Osteoblast (primary cell): ENCODE measurements around the gene YTHDF1. TPM values are rescaled to one million over a fixed set of nuclear protein-coding genes. Genes with fewer than 3 reads are reported as not detected.

Experiments
- DNase-seq: peaks from one replicate; pipeline ENCODE4 v3.0.0; 2011; ENCODE audit warnings: low spot score, mixed read lengths; ENCODE audit not compliant: insufficient read length; ENCODE audit errors: missing footprints
- H2AFZ ChIP-seq: 2 replicates; pipeline ENCODE4 v1.6.0; 2011; ENCODE audit warnings: mild to moderate bottlenecking, low read length
- H3K27ac ChIP-seq: 2 replicates; pipeline ENCODE4 v1.5.1; 2011; ENCODE audit warnings: mild to moderate bottlenecking, low read depth, low read length, moderate library complexity
- H3K27me3 ChIP-seq: 2 replicates; pipeline ENCODE4 v1.6.0; 2012; ENCODE audit warnings: mild to moderate bottlenecking, control low read depth, inconsistent platforms, low read length, moderate library complexity; ENCODE audit not compliant: insufficient read depth
- H3K36me3 ChIP-seq: 2 replicates; pipeline ENCODE4 v1.5.1; 2011; ENCODE audit warnings: mild to moderate bottlenecking, low read length, control low read depth, moderate library complexity; ENCODE audit not compliant: insufficient read depth
- H3K4me1 ChIP-seq: 2 replicates; pipeline ENCODE4 v1.5.1; 2011; ENCODE audit warnings: mild to moderate bottlenecking, low read length, control low read depth, moderate library complexity; ENCODE audit not compliant: insufficient read depth
- H3K4me2 ChIP-seq: 2 replicates; pipeline ENCODE4 v1.6.0; 2011; ENCODE audit warnings: mild to moderate bottlenecking, low read length; ENCODE audit not compliant: insufficient read depth
- H3K4me3 ChIP-seq: fragments of 200-600 bp; sonication (generic); 3 replicates; pipeline ENCODE4 v1.5.1; 2012; ENCODE audit warnings: mild to moderate bottlenecking, low read length, inconsistent platforms; ENCODE audit not compliant: insufficient read depth
- H3K79me2 ChIP-seq: 2 replicates; pipeline ENCODE4 v1.6.0; 2012; ENCODE audit warnings: mild to moderate bottlenecking, low read length, control low read depth, inconsistent platforms; ENCODE audit not compliant: insufficient read depth
- H3K9me3 ChIP-seq: 2 replicates; pipeline ENCODE4 v1.5.1; 2011; ENCODE audit warnings: low read depth, low read length, control low read depth
- H4K20me1 ChIP-seq: 2 replicates; pipeline ENCODE4 v1.6.0; 2012; ENCODE audit warnings: mild to moderate bottlenecking, low read length, control low read depth; ENCODE audit not compliant: insufficient read depth
- total RNA-seq: library from RNA; depleted of rRNA; stranded (reverse); fragments of >200 nt; gene quantifications from 2 replicates; pipeline ENCODE4 v1.2.3, GENCODE V29; 2012
- TF ChIP-seq, protein P1 (sequence below): IDR thresholded peaks from 2 replicates; pipeline ENCODE4 v1.5.1; 2011; ENCODE audit warnings: mild to moderate bottlenecking, low read depth, low read length, moderate library complexity; ENCODE audit errors: extremely low read depth

Gene YTHDF1
- total RNA-seq, 1 donor: 23.9 TPM

DNA sequence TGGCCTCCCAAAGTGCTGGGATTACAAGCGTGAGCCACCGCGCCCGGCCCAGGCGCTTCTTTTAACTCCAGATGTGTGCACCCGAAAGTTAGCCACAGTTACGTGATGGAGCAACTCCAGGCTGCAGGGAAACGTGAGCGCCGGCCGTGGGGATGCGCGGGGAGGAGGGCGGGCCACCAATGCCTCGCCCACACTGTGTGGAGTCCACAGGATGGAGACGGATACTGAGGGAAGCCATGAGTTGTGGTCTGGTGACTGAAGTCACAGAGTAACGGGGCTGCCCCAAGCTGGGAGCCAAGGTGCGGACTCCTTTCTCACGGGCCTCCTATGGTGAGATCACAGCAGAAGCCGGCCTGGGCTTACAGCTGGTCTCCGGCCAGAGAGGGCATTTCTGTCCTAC lies 23.2 kb downstream of the YTHDF1 start:
- Histone ChIP-seq H2AFZ (no peak overlapping the region), H3K27ac (no peak overlapping the region), H4K20me1 (peaks cover 31% of the 10 kb centered on the region), H3K4me3 (no peak overlapping the region), H3K36me3 (peaks cover 16% of the 10 kb centered on the region), H3K4me2 (no peak overlapping the region), H3K79me2 (peaks cover 21% of the 10 kb centered on the region), H3K4me1 (no peaks in the 10 kb centered on the region), H3K9me3 (no peaks in the 10 kb centered on the region), H3K27me3 (no peaks in the 10 kb centered on the region)
- DNase-seq: peak; percentile 75
- TF ChIP-seq, protein P1, sequence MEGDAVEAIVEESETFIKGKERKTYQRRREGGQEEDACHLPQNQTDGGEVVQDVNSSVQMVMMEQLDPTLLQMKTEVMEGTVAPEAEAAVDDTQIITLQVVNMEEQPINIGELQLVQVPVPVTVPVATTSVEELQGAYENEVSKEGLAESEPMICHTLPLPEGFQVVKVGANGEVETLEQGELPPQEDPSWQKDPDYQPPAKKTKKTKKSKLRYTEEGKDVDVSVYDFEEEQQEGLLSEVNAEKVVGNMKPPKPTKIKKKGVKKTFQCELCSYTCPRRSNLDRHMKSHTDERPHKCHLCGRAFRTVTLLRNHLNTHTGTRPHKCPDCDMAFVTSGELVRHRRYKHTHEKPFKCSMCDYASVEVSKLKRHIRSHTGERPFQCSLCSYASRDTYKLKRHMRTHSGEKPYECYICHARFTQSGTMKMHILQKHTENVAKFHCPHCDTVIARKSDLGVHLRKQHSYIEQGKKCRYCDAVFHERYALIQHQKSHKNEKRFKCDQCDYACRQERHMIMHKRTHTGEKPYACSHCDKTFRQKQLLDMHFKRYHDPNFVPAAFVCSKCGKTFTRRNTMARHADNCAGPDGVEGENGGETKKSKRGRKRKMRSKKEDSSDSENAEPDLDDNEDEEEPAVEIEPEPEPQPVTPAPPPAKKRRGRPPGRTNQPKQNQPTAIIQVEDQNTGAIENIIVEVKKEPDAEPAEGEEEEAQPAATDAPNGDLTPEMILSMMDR: no peak

DNA sequence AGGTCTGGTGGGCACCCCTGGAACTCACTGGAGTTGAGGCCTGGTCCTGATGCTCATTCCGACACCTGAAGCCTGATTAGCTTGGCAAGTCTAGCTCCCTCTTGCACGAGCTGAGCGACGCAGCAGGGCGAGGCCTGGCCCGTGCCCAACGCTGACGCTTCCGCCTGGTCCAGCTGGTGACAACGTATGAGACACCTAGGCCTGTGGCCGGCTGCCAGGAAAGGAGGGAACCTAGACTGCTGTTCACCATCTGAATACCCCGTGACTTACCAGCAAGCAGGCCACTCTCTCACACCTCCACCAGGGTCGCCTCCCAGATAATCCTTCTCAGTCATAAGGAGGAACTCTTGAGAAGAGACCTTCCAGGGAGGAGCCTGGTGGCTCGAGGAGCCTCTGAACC lies 24.5 kb downstream of the YTHDF1 start:
- peak; percentile 85 for DNase-seq
- H3K4me2 ChIP-seq: no peak overlapping the region
- H3K36me3 ChIP-seq: peaks cover 15% of the 10 kb centered on the region
- H3K27ac ChIP-seq: no peak overlapping the region
- H3K4me1 ChIP-seq: no peaks in the 10 kb centered on the region
- H4K20me1 ChIP-seq: peaks cover 18% of the 10 kb centered on the region
- H3K79me2 ChIP-seq: peaks cover 8% of the 10 kb centered on the region
- H3K9me3 ChIP-seq: no peaks in the 10 kb centered on the region
- H3K27me3 ChIP-seq: no peaks in the 10 kb centered on the region
- no peak overlapping the region for H2AFZ ChIP-seq
- H3K4me3 ChIP-seq: no peak overlapping the region
- TF ChIP-seq, protein P1: no peak

- no peaks in the 10 kb centered on the region for H3K27me3 ChIP-seq
- TF ChIP-seq, protein P1: no peak
These were observed 25.1 kb downstream of the YTHDF1 start for GRCh38 chr20:63190828-63191227.

DNA sequence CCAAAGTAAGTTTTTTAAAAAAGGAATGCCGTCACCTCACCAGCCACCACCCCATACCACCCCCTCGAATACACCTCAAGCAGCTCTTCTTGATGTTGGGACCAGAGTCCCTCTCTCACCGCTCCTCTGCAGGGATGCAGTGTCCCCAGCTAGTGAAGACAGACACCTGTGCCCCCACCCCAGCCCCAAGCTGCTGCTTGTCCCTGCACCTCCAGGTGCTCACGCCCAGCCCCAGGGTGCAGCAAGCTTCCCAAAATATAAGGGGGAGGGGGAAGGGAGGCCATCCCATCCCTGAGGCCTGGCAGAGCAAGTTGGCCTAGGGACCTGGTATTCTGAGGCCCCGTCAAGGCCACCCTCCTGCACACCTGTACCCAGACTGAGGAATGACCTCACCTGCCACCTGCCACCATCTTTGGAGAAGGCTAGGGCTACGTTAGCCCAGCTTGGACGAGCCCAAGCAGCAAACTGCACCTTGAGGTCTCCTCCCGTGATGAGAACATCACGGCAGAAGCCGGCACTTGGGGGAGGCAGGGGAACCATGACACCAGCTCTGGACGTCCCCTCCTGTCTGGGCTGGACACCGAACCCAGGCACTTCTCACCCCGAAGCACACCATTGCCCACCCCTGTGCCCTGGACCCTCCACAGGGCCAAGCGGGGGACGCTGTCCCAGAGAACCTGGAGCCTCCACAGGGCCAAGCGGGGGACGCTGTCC lies 25.9 kb downstream of the YTHDF1 start:
- Histone ChIP-seq H3K27ac (no peak overlapping the region), H2AFZ (no peak overlapping the region), H3K9me3 (no peaks in the 10 kb centered on the region), H3K4me1 (no peaks in the 10 kb centered on the region), H3K4me2 (no peak overlapping the region), H3K36me3 (peaks cover 2% of the 10 kb centered on the region), H4K20me1 (peaks cover 6% of the 10 kb centered on the region), H3K79me2 (peaks cover 2% of the 10 kb centered on the region), H3K27me3 (no peaks in the 10 kb centered on the region), H3K4me3 (no peak overlapping the region)
- TF ChIP-seq, protein P1: no peak
- DNase-seq: peak; percentile 68

More at GRCh38 chr20:63190828-63191227, 25.1 kb downstream of the YTHDF1 start:
- no peaks in the 10 kb centered on the region for H3K9me3 ChIP-seq
- no peak overlapping the region for H3K27ac ChIP-seq
- H3K36me3 ChIP-seq: peaks cover 11% of the 10 kb centered on the region
- H3K4me2 ChIP-seq: no peak overlapping the region
- DNase-seq: no peak
- H3K4me3 ChIP-seq: no peak overlapping the region
- no peak overlapping the region for H2AFZ ChIP-seq
- H4K20me1 ChIP-seq: peaks cover 13% of the 10 kb centered on the region
- no peaks in the 10 kb centered on the region for H3K4me1 ChIP-seq
- peaks cover 6% of the 10 kb centered on the region for H3K79me2 ChIP-seq
